Lower lobe of right lung (tissue), 2 donors: ENCODE measurements around the gene SPRR5. TPM values are rescaled to one million over a fixed set of nuclear protein-coding genes. Genes with fewer than 3 reads are reported as not detected.
A peak's percentile ranks its signal among the peaks of the same experiment; 100 is the strongest.

Experiments
- ATAC-seq, 2 donors: fragments of 200-7000 bp; cut with Tn5 transposase; one replicate each; pipeline ENCODE4 v1.9.1; 2020 to 2022; ENCODE audit warnings: mild to moderate bottlenecking in 2 of 2, moderate library complexity in 2 of 2
- DNase-seq: peaks from one replicate; pipeline ENCODE4 v3.0.0-alpha.2; 2020
- H3K27ac ChIP-seq: fragments of 200-600 bp; one replicate; pipeline ENCODE4 v1.8.0; 2022
- H3K27me3 ChIP-seq: fragments of 200-600 bp; one replicate; pipeline ENCODE4 v1.8.0; 2022; ENCODE audit warnings: low read depth
- H3K36me3 ChIP-seq: fragments of 200-600 bp; one replicate; pipeline ENCODE4 v1.8.0; 2022; ENCODE audit warnings: mild to moderate bottlenecking
- H3K4me1 ChIP-seq: fragments of 200-600 bp; one replicate; pipeline ENCODE4 v1.8.0; 2022
- H3K4me3 ChIP-seq: fragments of 200-600 bp; one replicate; pipeline ENCODE4 v1.8.0; 2022; ENCODE audit warnings: mild to moderate bottlenecking
- H3K9me3 ChIP-seq: fragments of 200-600 bp; one replicate; pipeline ENCODE4 v1.8.0; 2022
- intact Hi-C: fragments of 100-400 bp; cut with DNase I; formaldehyde crosslinking; loops from one replicate; pipeline ENCODE4 v1.11.0; 2022
- total RNA-seq: library from RNA; stranded (reverse); fragmentation: NEBNext Ultra II Directional; extraction: Animal tissue kit (Norgen Biotek cat#: 25700); gene quantifications from one replicate; pipeline ENCODE4 v1.2.1, GENCODE V29; 2021
- TF ChIP-seq, protein P1 (sequence below): fragments of 200-600 bp; IDR thresholded peaks from one replicate; pipeline ENCODE4 v1.8.0; 2022; ENCODE audit warnings: antibody characterized with exemption, mild to moderate bottlenecking
- donor health status: DM: no; HTN: yes; CAD: no; lungs with severe emphysema.

Gene SPRR5
- total RNA-seq, 1 donor from 2014 or later: not detected

DNA sequence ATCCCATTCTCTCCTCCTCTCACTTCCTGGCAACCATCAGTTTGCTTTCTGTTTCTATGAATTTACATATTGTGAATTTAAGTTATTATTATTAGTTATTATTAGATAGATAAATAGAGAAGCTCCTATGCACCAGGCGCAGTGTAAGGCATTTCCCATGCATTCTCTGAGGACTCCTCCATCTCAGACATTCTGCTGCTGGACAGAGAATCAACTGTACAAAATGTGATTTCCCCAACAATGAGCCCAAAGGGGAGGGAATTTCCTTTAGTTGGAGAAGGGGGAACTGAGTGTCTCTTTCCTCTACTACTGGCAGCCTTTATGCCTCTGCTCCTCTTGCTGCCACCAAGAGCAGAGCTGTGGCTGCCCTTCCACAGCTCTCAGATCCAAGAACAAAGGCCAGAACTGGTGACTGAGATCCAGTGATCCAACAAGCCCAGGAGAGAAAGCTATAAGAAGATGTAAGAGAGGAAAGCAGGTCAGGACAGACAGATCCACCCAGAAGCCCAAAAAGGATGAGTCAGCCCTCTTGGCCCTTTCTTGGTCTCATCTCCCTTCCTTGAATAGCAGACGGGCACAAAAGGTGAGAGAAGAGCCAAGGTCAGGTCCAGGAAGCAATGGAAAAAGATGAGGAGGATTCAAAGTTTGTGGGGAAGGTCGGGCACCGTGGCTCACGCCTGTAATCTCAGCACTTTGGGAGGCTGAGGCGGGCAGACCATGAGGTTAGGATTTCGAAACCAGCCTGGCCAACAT is 42.1 kb upstream of the SPRR5 start:
- no peak overlapping the region for H3K27ac ChIP-seq
- DNase-seq: no peak
- TF ChIP-seq, protein P1, sequence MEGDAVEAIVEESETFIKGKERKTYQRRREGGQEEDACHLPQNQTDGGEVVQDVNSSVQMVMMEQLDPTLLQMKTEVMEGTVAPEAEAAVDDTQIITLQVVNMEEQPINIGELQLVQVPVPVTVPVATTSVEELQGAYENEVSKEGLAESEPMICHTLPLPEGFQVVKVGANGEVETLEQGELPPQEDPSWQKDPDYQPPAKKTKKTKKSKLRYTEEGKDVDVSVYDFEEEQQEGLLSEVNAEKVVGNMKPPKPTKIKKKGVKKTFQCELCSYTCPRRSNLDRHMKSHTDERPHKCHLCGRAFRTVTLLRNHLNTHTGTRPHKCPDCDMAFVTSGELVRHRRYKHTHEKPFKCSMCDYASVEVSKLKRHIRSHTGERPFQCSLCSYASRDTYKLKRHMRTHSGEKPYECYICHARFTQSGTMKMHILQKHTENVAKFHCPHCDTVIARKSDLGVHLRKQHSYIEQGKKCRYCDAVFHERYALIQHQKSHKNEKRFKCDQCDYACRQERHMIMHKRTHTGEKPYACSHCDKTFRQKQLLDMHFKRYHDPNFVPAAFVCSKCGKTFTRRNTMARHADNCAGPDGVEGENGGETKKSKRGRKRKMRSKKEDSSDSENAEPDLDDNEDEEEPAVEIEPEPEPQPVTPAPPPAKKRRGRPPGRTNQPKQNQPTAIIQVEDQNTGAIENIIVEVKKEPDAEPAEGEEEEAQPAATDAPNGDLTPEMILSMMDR: no peak

DNA sequence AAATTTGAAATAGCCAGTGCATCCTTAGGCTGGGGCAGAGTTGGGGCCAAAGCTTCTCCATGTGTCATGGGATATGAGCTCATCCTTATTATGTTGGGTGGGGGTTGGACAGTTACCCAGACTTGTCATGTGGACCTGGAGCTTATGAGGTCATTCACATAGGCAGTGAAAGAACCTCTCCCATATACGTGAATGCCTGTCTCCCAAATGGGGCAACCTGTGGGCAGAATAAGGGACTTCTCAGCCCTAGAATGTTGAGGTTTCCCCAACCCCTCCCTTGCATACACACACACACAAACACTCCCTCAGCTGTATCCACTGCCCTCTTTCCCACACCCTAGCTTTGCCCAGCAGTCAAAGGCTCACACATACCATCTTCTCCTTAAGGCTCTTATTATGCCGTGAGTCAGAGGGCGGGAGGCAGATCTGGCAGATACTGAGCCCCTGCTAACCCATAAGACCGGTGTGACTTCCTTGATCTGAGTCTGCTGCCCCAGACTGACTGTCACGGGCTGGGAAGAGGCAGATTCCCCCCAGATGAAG is 40.9 kb upstream of the SPRR5 start:
- no peaks in the 10 kb centered on the region for H3K9me3 ChIP-seq
- no peak overlapping the region for H3K27ac ChIP-seq
- no peak overlapping the region for H3K4me3 ChIP-seq
- intact Hi-C loops: no loop called here
- DNase-seq: no peak
- H3K4me1 ChIP-seq: no peaks in the 10 kb centered on the region
- TF ChIP-seq, protein P1: no peak
- H3K27me3 ChIP-seq: no peaks in the 10 kb centered on the region
- ATAC-seq: no peak
- no peaks in the 10 kb centered on the region for H3K36me3 ChIP-seq

More for the DNA sequence above, 42.1 kb upstream of the SPRR5 start:
- Histone ChIP-seq H3K36me3 (no peaks in the 10 kb centered on the region), H3K9me3 (no peaks in the 10 kb centered on the region), H3K4me1 (no peaks in the 10 kb centered on the region), H3K27me3 (no peaks in the 10 kb centered on the region), H3K4me3 (no peak overlapping the region)
- intact Hi-C loops: no loop called here
- no peak for ATAC-seq

DNA sequence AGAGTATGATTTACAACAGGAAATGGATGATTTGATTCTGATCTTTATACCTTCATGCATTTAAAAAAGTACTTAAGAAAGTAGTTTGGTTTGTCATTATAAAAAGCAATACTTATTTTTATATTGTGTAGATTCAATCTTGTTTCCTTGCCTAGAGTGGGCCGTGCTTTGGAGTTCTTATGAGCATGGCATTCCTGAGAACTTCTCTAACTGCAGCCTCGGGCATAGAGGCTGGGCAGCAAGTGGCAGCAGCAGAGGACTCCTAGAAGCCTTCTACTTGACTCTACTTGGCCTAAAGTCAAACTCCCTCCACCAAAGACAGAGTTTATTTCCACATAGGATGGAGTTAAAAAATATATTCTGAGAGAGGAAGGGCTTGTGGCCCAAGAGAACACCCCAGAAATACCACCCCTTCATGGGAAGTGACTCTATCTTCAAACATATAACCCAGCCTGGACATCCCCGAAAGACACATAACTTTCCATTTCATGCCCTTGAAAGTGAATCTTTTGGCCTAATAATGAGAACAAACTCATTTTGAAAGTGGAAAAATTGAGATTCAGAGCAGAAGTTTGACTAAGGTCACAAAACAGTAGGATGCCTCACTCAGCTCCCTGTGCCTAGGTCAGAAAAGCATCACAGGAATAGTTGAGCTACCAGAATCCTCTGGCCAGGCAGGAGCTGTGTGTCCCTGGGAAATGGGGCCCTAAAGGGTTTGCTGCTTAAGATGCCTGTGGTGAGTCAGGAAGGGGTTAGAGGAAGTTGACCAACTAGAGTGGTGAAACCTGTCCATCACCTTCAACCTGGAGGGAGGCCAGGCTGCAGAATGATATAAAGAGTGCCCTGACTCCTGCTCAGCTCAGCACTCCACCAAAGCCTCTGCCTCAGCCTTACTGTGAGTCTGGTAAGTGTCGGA is 39.1 kb upstream of the SPRR5 start, which contains the start of gene IVL:
Gene IVL (plus strand): TSS at position 861 of the 916 bp plus-strand sequence. CDS start 1,252 bp downstream, outside the sequence.
- TF ChIP-seq, protein P1: no peak
- Histone ChIP-seq H3K27ac (no peak within 1 kb of the TSS), H3K27me3 (no peaks in the 10 kb centered on the region), H3K4me1 (no peaks in the 10 kb centered on the region), H3K36me3 (no peaks in the 10 kb centered on the region), H3K9me3 (no peaks in the 10 kb centered on the region), H3K4me3 (no peak within 1 kb of the TSS)
- DNase-seq: no peak
- intact Hi-C loops: no loop called here
- ATAC-seq: peak in 1 of 2 donors; percentile 71

DNA sequence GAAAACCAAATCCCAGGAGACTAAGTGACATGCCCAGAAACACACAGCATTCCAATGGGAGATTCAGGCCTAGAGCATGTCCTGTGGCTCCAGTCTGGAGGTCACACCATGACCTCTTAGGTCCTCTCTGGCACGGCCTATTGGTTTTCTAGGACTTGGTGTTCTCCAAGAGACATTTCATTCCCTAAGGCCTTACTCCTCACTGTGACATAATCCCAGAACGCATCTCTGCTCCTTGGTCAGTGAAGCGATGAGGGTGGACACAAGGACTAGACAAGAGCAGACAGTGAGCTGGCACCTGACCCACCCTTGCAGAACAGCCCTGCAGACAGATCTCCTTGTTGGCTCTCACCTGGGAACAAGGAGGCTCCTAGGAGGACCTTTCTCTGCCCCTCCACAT is 37.8 kb upstream of the SPRR5 start:
- Histone ChIP-seq H3K9me3 (no peaks in the 10 kb centered on the region), H3K36me3 (no peaks in the 10 kb centered on the region), H3K27me3 (no peaks in the 10 kb centered on the region), H3K4me1 (no peaks in the 10 kb centered on the region), H3K27ac (no peak overlapping the region), H3K4me3 (no peak overlapping the region)
- ATAC-seq (no peak), DNase-seq (no peak)
- TF ChIP-seq, protein P1: no peak
- intact Hi-C loops: no loop called here

DNA sequence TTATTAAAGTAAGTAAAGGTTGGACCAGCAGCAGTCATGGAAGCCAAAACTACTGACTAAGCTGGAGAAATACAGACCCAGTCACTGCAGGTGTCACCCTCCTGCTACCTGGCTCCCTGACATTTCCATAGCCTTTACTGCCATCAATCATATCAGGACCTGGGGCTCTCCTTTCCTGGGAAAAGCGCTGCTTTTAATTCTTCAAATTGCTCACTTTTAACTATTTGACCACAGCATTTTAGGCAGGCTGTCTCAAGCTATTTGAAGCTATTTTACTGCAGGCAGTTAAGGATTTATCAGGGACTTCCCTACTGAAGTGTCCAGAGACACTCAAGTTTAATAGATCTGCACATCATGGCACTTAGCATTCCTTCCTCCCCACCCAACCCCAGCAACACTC is 34.5 kb upstream of the SPRR5 start:
- TF ChIP-seq, protein P1: no peak
- DNase-seq: no peak
- Histone ChIP-seq H3K4me1 (no peaks in the 10 kb centered on the region), H3K27ac (no peak overlapping the region), H3K9me3 (no peaks in the 10 kb centered on the region), H3K36me3 (no peaks in the 10 kb centered on the region), H3K27me3 (no peaks in the 10 kb centered on the region), H3K4me3 (no peak overlapping the region)
- intact Hi-C loops: no loop called here
- peak in 1 of 2 donors; percentile 29 for ATAC-seq
